ENCODE results near the gene BIN1. TPM values are rescaled to one million over a fixed set of nuclear protein-coding genes. Genes with fewer than 3 reads are reported as not detected.

BIN1 gene
- polyA plus RNA-seq, 1 of the 3 experiments (the other 2 are of a cell fraction): 40.3 TPM

DNA sequence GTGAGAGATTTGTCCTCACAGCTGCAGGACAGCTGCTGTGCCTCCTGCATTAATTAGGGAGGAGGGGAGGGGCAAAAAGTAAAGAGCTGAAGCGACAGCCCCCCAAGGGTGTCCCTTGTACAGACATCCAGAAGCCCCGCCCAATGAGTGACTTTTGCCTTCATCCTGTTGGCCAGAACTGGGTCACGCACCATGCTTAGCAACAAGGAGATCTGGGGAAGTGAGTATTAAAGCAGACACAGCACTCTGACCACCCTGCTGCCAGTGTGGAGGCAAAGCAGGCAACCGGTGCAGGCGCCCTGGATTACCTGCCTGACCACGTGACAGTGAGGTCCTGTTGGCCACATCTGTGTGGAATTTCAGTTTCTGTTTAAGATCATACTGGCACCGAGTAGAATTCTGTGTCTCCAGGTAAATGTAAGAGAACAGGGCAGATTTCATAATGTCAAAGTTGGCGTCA is 21.5 kb upstream of the BIN1 start:
- H3K36me3 ChIP-seq (replicated peaks in 1 of 2; ENCODE audit: control insufficient read depth in 1 of 2, insufficient read depth in 2 of 2, low read length in 1 of 2): no peaks in the 10 kb centered on the region
- TF ChIP-seq, protein P1, sequence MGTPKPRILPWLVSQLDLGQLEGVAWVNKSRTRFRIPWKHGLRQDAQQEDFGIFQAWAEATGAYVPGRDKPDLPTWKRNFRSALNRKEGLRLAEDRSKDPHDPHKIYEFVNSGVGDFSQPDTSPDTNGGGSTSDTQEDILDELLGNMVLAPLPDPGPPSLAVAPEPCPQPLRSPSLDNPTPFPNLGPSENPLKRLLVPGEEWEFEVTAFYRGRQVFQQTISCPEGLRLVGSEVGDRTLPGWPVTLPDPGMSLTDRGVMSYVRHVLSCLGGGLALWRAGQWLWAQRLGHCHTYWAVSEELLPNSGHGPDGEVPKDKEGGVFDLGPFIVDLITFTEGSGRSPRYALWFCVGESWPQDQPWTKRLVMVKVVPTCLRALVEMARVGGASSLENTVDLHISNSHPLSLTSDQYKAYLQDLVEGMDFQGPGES (IDR thresholded peaks at IDR 0.05; ENCODE audit: low read depth, low read length): no peak
- TF ChIP-seq, protein P2, sequence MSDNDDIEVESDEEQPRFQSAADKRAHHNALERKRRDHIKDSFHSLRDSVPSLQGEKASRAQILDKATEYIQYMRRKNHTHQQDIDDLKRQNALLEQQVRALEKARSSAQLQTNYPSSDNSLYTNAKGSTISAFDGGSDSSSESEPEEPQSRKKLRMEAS (IDR thresholded peaks at IDR 0.05; ENCODE audit: low read depth): no peak
- TF ChIP-seq MXI1 (IDR thresholded peaks at IDR 0.05; ENCODE audit: low read depth, low read length): peak; percentile 24; the same call in 1 of the 2 replicates
- TF ChIP-seq FOXJ3 (CRISPR knock-in tag; IDR thresholded peaks at IDR 0.05): no peak
- 0 out of 2 replicates have a peak, but pooled peaks have one; percentile 21 for TF ChIP-seq RCOR1 (IDR thresholded peaks at IDR 0.05; ENCODE audit: low read length)
- TF ChIP-seq YY1 (IDR thresholded peaks at IDR 0.05; ENCODE audit: low read depth): no peak
- no peak for TF ChIP-seq TCF12 (IDR thresholded peaks at IDR 0.05)
- 0 out of 2 replicates have a peak, but pooled peaks have one; percentile 53 for TF ChIP-seq RFX5 (IDR thresholded peaks at IDR 0.05; ENCODE audit: low read length)
- no peak overlapping the region for H3K9ac ChIP-seq
- H3K4me3 ChIP-seq (ENCODE audit: low read depth in 2 of 2, low read length in 1 of 2): no peak overlapping the region
- peaks cover 0 to 8% of the 10 kb centered on the region in 2 experiments; a peak in 2 of 4 replicates for H3K4me1 ChIP-seq (ENCODE audit: control insufficient read depth in 1 of 2, insufficient read depth in 2 of 2, low read depth in 1 of 2, low read length in 1 of 2)
- no peaks in the 10 kb centered on the region for H3K9me2 ChIP-seq
- H3F3A ChIP-seq (replicated peaks; ENCODE audit: insufficient read depth): no peaks in the 10 kb centered on the region
- CTCF ChIA-PET: interaction anchor here (0.9 to 1.5 kb wide), 2 partner anchors 11 to 12 kb away, joined by 3 read pairs; no protein-coding TSS in a partner anchor
- H3K9me3 ChIP-seq: no peaks in the 10 kb centered on the region
- H3K4me2 ChIP-seq: no peak overlapping the region
- H2AFZ ChIP-seq (ENCODE audit: low read depth): no peak overlapping the region
- no peaks in the 10 kb centered on the region for H3K27me3 ChIP-seq (ENCODE audit: insufficient read depth)
- 34% methylated on average over 6 of the region's 8 CpGs for WGBS (ENCODE audit: low lambda C conversion rate)
- no peaks in the 10 kb centered on the region for H4K20me1 ChIP-seq (ENCODE audit: insufficient read depth)
- peak; percentile 74 for DNase-seq
- POLR2A ChIA-PET: no interaction called here
- H3K27ac ChIP-seq (ENCODE audit: low read depth in 2 of 2, low read length in 1 of 2): peak overlapping the region in 1 of 2 experiments; percentile 34; a peak in 2 of 4 replicates
- no peaks in the 10 kb centered on the region for H3K79me2 ChIP-seq (ENCODE audit: insufficient read depth)

DNA sequence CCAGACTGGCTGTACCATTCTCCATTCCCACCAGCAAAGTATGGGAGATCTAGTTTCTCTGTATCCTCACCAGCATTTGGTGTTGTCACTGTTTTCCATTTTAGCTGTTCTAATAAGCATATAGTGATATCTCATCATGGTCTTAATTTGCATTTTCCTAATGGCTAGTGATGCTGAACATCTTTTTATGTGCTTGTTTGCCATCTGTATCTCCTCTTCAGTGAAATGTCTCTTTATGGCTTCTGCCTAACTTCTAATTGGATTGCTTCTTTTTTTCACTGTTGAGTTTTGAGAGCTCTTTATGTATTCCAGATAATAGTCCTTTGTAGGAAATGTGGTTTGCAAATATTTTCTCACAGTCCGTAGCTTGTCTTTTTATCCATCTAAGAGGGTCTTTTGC is 18.9 kb upstream of the BIN1 start:
- Histone ChIP-seq H3K9me2 (no peaks in the 10 kb centered on the region), H3K79me2 (ENCODE audit: insufficient read depth) (no peaks in the 10 kb centered on the region)
- CTCF ChIA-PET: interaction anchor here (0.6 kb wide), 1 partner anchor 29 kb away, joined by 3 read pairs; no protein-coding TSS in a partner anchor

More for the DNA sequence above, 18.9 kb upstream of the BIN1 start:
- H3K4me1 ChIP-seq (ENCODE audit: control insufficient read depth in 1 of 2, insufficient read depth in 2 of 2, low read depth in 1 of 2, low read length in 1 of 2): peaks cover 0 to 8% of the 10 kb centered on the region in 2 experiments; a peak in 2 of 4 replicates
- no peak for TF ChIP-seq TCF12 (IDR thresholded peaks at IDR 0.05)
- no peak for TF ChIP-seq EP300 (IDR thresholded peaks at IDR 0.05; ENCODE audit: borderline replicate concordance in 1 of 2, low read depth in 1 of 2, low read length in 1 of 2)
- TF ChIP-seq, protein P3, sequence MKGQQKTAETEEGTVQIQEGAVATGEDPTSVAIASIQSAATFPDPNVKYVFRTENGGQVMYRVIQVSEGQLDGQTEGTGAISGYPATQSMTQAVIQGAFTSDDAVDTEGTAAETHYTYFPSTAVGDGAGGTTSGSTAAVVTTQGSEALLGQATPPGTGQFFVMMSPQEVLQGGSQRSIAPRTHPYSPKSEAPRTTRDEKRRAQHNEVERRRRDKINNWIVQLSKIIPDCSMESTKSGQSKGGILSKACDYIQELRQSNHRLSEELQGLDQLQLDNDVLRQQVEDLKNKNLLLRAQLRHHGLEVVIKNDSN (IDR thresholded peaks at IDR 0.05; ENCODE audit: borderline replicate concordance, low read depth): no peak
- no peak for TF ChIP-seq TAF1 (IDR thresholded peaks at IDR 0.05; ENCODE audit: borderline replicate concordance, low read depth, low read length)
- TF ChIP-seq EZH2phosphoT487 (IDR thresholded peaks at IDR 0.05; ENCODE audit: borderline replicate concordance, low read depth): no peak
- no peak for TF ChIP-seq GABPA (IDR thresholded peaks at IDR 0.05; ENCODE audit: low read depth)
- no peak for TF ChIP-seq NRF1 (IDR thresholded peaks at IDR 0.05; ENCODE audit: low read depth, low read length)
- no peak for TF ChIP-seq SMC3 (IDR thresholded peaks at IDR 0.05; ENCODE audit: low read depth, low read length)
- no peak for TF ChIP-seq FOSL2 (IDR thresholded peaks at IDR 0.05; ENCODE audit: borderline replicate concordance, low read depth)
- no peak for TF ChIP-seq JUND (IDR thresholded peaks at IDR 0.05)
- TF ChIP-seq, protein P2 (IDR thresholded peaks at IDR 0.05; ENCODE audit: low read depth): no peak
- no peak for TF ChIP-seq MXI1 (IDR thresholded peaks at IDR 0.05; ENCODE audit: low read depth, low read length)
- TF ChIP-seq CHD2 (IDR thresholded peaks at IDR 0.05; ENCODE audit: low read length, partially characterized antibody): no peak
- no peak for TF ChIP-seq FOXM1 (IDR thresholded peaks at IDR 0.05; ENCODE audit: low read depth)
- TF ChIP-seq, protein P4, sequence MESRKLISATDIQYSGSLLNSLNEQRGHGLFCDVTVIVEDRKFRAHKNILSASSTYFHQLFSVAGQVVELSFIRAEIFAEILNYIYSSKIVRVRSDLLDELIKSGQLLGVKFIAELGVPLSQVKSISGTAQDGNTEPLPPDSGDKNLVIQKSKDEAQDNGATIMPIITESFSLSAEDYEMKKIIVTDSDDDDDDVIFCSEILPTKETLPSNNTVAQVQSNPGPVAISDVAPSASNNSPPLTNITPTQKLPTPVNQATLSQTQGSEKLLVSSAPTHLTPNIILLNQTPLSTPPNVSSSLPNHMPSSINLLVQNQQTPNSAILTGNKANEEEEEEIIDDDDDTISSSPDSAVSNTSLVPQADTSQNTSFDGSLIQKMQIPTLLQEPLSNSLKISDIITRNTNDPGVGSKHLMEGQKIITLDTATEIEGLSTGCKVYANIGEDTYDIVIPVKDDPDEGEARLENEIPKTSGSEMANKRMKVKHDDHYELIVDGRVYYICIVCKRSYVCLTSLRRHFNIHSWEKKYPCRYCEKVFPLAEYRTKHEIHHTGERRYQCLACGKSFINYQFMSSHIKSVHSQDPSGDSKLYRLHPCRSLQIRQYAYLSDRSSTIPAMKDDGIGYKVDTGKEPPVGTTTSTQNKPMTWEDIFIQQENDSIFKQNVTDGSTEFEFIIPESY (IDR thresholded peaks at IDR 0.05; ENCODE audit: borderline replicate concordance, low read depth): no peak
- no peak for TF ChIP-seq POLR2AphosphoS5 (IDR thresholded peaks at IDR 0.05; ENCODE audit: low read depth, low read length)
- no peak for TF ChIP-seq GATA2 (CRISPR knock-in tag; IDR thresholded peaks at IDR 0.05)
- TF ChIP-seq RFX5 (IDR thresholded peaks at IDR 0.05; ENCODE audit: low read length): no peak
- H3K27me3 ChIP-seq (ENCODE audit: insufficient read depth): no peaks in the 10 kb centered on the region
- H3K36me3 ChIP-seq (replicated peaks in 1 of 2; ENCODE audit: control insufficient read depth in 1 of 2, insufficient read depth in 2 of 2, low read length in 1 of 2): no peaks in the 10 kb centered on the region
- 62% methylated on average over 1 of the region's 1 CpG for WGBS (ENCODE audit: low lambda C conversion rate)
- no peak overlapping the region for H3K27ac ChIP-seq (ENCODE audit: low read depth in 2 of 2, low read length in 1 of 2)
- H3K9ac ChIP-seq: no peak overlapping the region
- POLR2A ChIA-PET: no interaction called here
- no peak for DNase-seq
- no peaks in the 10 kb centered on the region for H3F3A ChIP-seq (replicated peaks; ENCODE audit: insufficient read depth)
- no peak overlapping the region for H3K4me3 ChIP-seq (ENCODE audit: low read depth in 2 of 2, low read length in 1 of 2)
- H3K4me2 ChIP-seq: no peak overlapping the region
- no peaks in the 10 kb centered on the region for H3K9me3 ChIP-seq
- H2AFZ ChIP-seq (ENCODE audit: low read depth): no peak overlapping the region
- no peaks in the 10 kb centered on the region for H4K20me1 ChIP-seq (ENCODE audit: insufficient read depth)
